Thymus (tissue), 11 donors: ENCODE results near the gene ZBTB38. TPM values are rescaled to one million over a fixed set of nuclear protein-coding genes. Genes with fewer than 3 reads are reported as not detected.

Source experiments
- DNase-seq, 9 donors: peaks; one replicate each; pipeline ENCODE4 v3.0.0-alpha.2; 2013; ENCODE audit warnings: low spot score in 9 of 9, low read depth in 6 of 9, missing footprints in 1 of 9
- H3K27ac ChIP-seq, 2 donors: one replicate each; pipeline ENCODE4 v1.5.1; 2013; ENCODE audit warnings: control low read depth in 1 of 2, low read depth in 1 of 2, low read length in 1 of 2, mild to moderate bottlenecking in 1 of 2, moderate library complexity in 1 of 2
- H3K27me3 ChIP-seq, 2 donors: one replicate each; pipeline ENCODE4 v1.5.1; 2013; ENCODE audit warnings: low read length in 1 of 2; ENCODE audit not compliant: control insufficient read depth in 2 of 2, insufficient read depth in 1 of 2
- H3K36me3 ChIP-seq, 2 donors: one replicate each; pipeline ENCODE4 v1.5.1; 2013; ENCODE audit warnings: low read length in 1 of 2, mild to moderate bottlenecking in 1 of 2, moderate library complexity in 1 of 2; ENCODE audit not compliant: control insufficient read depth in 2 of 2, insufficient read depth in 2 of 2
- H3K4me1 ChIP-seq, 2 donors: one replicate each; pipeline ENCODE4 v1.5.1; 2013; ENCODE audit warnings: low read length in 2 of 2; ENCODE audit not compliant: control insufficient read depth in 2 of 2, insufficient read depth in 2 of 2
- H3K4me3 ChIP-seq, 2 donors: one replicate each; pipeline ENCODE4 v1.5.1; 2013; ENCODE audit warnings: low read length in 2 of 2, control low read depth in 1 of 2, mild to moderate bottlenecking in 1 of 2
- H3K9me3 ChIP-seq, 2 donors: one replicate each; pipeline ENCODE4 v1.5.1; 2013; ENCODE audit warnings: low read length in 1 of 2, mild to moderate bottlenecking in 1 of 2; ENCODE audit not compliant: control insufficient read depth in 2 of 2, insufficient read depth in 1 of 2
- WGBS: extraction: QIAGEN DNeasy Blood & Tissue Kit; methylation state at CpG from one replicate; pipeline ENCODE4 v1.1.7; 2013; 5-methylcytosine and 5-hydroxymethylcytosine counted together
- polyA plus RNA-seq: library from polyadenylated mRNA; stranded (reverse); fragments of 200-250 nt; gene quantifications from one replicate; pipeline ENCODE4 v1.2.3, GENCODE V29; 2013
- total RNA-seq: library from RNA; stranded (reverse); fragments of 120-200 nt; gene quantifications from one replicate; pipeline ENCODE4 v1.2.4, GENCODE V29; 2013
- donor health status: healthy.

The ZBTB38 gene
- total and polyA plus RNA-seq, 2 donors: 9.9 to 11.0 TPM

DNA sequence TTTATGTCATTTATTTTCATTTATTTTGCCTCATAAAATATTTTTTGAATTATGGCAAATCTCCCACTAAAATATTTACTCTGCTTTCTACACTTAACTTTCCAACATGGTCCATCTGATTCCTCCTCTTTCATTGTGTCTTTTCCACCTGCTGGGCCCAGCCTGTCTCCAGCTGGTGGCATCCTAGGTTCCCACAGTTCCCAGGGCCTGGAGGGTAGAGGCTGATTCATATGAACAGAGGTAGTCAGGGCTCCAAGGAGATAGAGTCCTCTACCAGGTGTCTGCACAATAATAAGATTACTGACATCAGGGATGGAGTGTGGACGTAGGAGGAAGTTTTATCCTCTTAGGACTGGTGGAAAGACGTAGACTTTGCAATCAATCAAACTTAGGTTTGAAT is 14.3 kb downstream of the ZBTB38 start:
- Histone ChIP-seq H3K4me3 (no peak overlapping the region), H3K27me3 (no peaks in the 10 kb centered on the region), H3K9me3 (no peaks in the 10 kb centered on the region), H3K36me3 (no peaks in the 10 kb centered on the region), H3K4me1 (no peaks in the 10 kb centered on the region), H3K27ac (no peak overlapping the region)
- 96% methylated on average over 2 of the region's 2 CpGs for WGBS
- DNase-seq: no peak

DNA sequence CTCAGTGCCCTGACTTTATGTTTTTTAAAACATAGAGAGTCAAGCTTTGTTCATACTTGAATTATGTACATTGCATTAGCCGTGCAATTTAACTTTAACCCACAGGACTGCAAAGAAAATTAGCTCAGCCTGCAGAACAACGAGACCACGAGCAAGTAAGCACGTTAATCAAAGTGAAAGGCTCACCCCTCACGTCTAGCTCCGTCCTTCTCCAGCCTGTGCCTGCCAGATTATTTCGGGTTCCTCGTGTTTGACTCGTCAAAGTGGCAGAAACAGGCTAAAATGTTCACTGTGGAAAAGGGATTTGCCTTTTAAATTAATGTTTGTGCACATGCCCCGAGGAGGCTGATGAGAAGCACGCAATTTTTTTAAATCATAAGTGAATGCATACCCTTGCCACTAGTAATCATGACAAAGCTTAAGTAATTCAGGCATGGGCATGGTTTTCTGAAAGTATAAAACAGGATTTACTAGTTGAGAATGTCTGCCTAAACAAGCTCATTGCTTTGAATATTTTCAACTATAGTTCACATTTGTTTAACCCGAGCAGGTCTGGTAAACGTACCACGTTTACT is 15.3 kb downstream of the ZBTB38 start:
- Histone ChIP-seq H3K4me3 (no peak overlapping the region), H3K4me1 (no peaks in the 10 kb centered on the region), H3K27me3 (no peaks in the 10 kb centered on the region), H3K9me3 (no peaks in the 10 kb centered on the region), H3K36me3 (no peaks in the 10 kb centered on the region), H3K27ac (peak overlapping the region in 1 of 2 donors; percentile 21)
- no peak for DNase-seq
- 73% methylated on average over 14 of the region's 14 CpGs for WGBS

DNA sequence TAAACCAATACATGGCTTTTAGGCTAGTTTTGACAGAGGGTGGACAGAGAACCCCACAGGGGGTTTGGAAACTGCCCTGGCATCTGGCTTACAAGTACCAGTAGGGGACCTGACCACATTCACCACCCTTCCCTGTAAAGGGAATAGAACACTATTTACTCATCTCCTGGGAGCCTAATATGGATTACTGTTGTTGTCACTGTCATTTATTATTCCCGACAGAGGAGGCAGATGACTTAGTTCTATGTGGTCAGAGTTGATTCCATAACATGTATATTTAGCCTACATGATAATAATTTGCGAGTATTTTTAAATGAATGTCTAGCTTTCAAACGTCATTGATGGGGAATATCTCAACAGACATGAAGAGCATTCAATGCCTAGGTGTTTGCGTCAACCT is 15.9 kb downstream of the ZBTB38 start:
- Histone ChIP-seq H3K4me1 (no peaks in the 10 kb centered on the region), H3K4me3 (no peak overlapping the region)
- WGBS: 95% methylated on average over 4 of the region's 4 CpGs

DNA sequence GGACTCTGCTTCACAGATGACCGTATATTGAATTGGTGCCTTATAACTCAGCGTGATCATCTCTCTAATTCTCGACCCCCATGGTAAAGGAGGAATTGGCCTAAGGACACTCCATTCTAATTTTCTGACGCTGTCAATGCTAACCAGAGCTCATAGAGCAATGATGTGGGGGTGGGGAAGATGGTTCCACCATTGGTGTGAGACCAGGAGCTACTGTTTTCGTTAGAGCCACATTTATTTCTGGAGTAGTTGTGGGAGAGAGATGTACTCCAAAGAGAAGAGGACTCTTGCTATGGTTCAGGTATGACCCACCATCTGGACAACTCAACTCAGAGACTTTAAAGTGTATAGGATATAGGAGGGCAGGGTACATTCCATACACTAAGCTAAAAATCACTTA is 16.3 kb downstream of the ZBTB38 start:
- Histone ChIP-seq H3K9me3 (no peaks in the 10 kb centered on the region), H3K4me3 (no peak overlapping the region), H3K27ac (no peak overlapping the region), H3K36me3 (no peaks in the 10 kb centered on the region), H3K4me1 (no peaks in the 10 kb centered on the region), H3K27me3 (no peaks in the 10 kb centered on the region)
- no peak for DNase-seq
- WGBS: 97% methylated on average over 5 of the region's 5 CpGs

More for the DNA sequence above, 15.9 kb downstream of the ZBTB38 start:
- H3K27ac ChIP-seq: no peak overlapping the region
- no peak for DNase-seq
- no peaks in the 10 kb centered on the region for H3K36me3 ChIP-seq
- no peaks in the 10 kb centered on the region for H3K9me3 ChIP-seq
- H3K27me3 ChIP-seq: no peaks in the 10 kb centered on the region

DNA sequence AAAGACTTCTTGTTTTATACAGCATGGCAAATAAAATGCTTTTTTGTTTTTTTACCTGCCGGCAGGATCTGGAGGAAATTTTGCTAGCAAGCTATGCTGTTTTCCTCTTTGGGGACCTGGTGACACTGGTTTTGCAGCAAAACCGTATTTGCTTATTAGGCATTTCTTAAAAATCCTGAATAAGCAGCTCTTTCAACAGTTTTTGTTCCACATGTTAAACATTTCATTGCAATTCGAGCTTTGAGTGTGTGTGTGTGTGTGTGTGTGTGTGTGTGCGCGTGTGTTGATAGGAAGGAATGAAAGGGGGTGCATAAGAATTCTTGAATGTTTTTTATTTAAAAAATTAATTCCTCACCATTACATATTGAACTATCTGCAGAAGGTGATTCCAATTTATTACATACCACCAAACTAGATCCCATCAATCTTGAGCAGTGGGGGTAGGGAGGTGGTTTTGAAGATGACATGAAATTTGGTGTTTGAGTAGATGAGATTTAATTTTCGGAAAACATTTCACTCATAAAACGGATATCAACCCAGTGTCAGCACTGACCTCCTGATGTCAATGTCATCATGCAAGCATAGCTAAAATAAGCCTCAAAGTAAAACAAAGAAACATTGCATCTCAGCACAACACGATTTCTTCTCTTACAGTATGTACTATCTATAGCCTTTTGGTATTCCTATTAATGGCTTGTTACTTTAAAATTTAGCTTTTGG is 17.3 kb downstream of the ZBTB38 start:
- Histone ChIP-seq H3K9me3 (no peaks in the 10 kb centered on the region), H3K27me3 (no peaks in the 10 kb centered on the region), H3K27ac (no peak overlapping the region), H3K36me3 (no peaks in the 10 kb centered on the region), H3K4me1 (no peaks in the 10 kb centered on the region), H3K4me3 (no peak overlapping the region)
- no peak for DNase-seq
- WGBS: 91% methylated on average over 8 of the region's 8 CpGs

DNA sequence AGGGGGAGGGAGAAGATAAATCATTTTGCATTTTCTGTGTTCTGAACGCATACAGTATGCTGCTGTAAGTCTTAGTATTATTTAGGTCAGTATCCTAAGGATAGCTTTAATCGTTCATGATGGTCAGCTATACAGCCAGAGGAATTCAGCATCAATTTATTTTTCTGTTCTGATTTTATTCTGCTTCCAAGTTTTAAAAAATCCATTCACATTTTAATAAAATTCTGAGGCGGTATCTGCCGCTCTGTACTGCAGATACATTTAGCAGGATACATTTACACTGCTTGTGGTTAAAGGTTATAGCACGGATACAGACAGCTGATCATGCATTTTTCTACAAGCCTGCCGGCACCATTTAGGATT is 17.8 kb downstream of the ZBTB38 start:
- 91% methylated on average over 6 of the region's 6 CpGs for WGBS
- H3K27ac ChIP-seq: no peak overlapping the region

DNA sequence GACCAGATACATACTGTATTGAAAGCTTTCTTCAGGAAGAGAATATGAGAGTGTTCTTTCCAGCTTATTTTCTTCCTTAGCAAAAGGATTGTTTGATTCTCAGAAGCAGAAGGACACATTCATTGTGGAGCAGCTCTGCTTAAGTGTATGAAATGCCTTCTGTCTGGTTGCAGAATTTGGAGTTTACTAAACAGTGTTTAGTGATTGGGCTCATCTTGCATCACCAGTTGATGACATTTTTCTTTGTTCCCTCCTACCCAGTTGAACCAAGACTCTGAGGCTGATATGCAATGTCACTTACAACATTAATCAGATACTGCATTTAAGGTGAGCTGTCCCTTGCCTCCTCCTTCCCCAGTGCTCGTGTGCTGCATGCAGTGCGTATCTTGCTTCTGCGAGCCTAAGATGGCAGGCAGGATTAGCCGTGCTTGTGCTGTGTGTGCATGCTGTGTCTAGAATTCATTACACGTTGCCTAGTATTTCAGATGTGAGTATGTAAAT is 18.4 kb downstream of the ZBTB38 start:
- H3K27ac ChIP-seq: no peak overlapping the region
- no peaks in the 10 kb centered on the region for H3K9me3 ChIP-seq
- DNase-seq: no peak
- H3K4me1 ChIP-seq: no peaks in the 10 kb centered on the region
- no peaks in the 10 kb centered on the region for H3K27me3 ChIP-seq
- 94% methylated on average over 5 of the region's 5 CpGs for WGBS
- no peak overlapping the region for H3K4me3 ChIP-seq
- H3K36me3 ChIP-seq: no peaks in the 10 kb centered on the region

More for the DNA sequence above, 17.8 kb downstream of the ZBTB38 start:
- H3K4me1 ChIP-seq: no peaks in the 10 kb centered on the region
- H3K36me3 ChIP-seq: no peaks in the 10 kb centered on the region
- no peaks in the 10 kb centered on the region for H3K27me3 ChIP-seq
- no peak for DNase-seq
- no peaks in the 10 kb centered on the region for H3K9me3 ChIP-seq
- no peak overlapping the region for H3K4me3 ChIP-seq

DNA sequence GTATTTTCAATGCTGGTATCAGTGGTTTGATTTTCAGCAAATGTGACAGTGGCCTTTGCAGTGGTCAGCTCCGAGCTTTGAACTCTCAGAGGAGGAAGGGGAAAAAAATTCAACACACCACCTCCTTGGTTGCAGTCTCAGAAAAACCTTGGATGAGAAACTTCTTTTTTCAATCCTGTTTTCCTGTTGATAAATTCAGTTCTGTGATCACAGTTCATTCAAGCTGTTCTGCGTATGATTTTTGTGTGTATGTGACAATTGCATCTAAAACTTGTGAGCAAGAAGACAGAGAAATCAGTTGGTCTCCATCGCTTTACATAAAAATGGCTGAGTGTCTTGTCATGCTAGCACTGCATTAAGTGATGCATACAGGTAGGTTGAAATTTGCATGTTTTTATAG is 19.2 kb downstream of the ZBTB38 start:
- Histone ChIP-seq H3K4me1 (no peaks in the 10 kb centered on the region), H3K36me3 (no peaks in the 10 kb centered on the region), H3K27me3 (no peaks in the 10 kb centered on the region), H3K4me3 (no peak overlapping the region), H3K27ac (no peak overlapping the region), H3K9me3 (no peaks in the 10 kb centered on the region)
- 95% methylated on average over 3 of the region's 3 CpGs for WGBS
- DNase-seq: no peak

DNA sequence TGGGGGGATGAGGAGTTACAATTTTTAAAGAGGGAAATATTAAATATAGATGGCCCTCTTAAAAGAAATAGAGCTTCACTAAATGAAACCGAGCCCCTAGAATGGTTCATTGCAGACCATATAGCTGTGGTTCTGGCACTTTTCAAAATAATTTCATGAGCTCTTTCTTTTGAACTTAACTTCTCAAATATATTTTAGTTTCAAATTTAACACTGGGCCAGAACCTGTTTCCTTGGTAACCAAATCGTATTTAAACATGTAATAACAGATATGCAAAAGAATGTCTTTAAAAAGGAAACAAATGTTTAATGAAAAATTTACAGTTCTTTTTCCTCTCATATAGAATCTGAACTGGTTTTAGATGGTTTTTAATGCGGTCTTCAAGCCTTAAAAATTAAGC is 20.1 kb downstream of the ZBTB38 start:
- Histone ChIP-seq H3K4me1 (no peaks in the 10 kb centered on the region), H3K27ac (peak overlapping the region in 1 of 2 donors; percentile 40), H3K27me3 (no peaks in the 10 kb centered on the region), H3K4me3 (no peak overlapping the region), H3K9me3 (no peaks in the 10 kb centered on the region), H3K36me3 (no peaks in the 10 kb centered on the region)
- WGBS: 93% methylated on average over 3 of the region's 3 CpGs
- DNase-seq: no peak
